ENCODE data around the gene KRTAP5-5. TPM values are rescaled to one million over a fixed set of nuclear protein-coding genes. Genes with fewer than 3 reads are reported as not detected.
A peak's percentile ranks its signal among the peaks of the same experiment; 100 is the strongest.

Gene KRTAP5-5
- total and polyA plus RNA-seq, 2 of the 13 experiments (the other 11 are each of a cell fraction or from before 2014, with no cell fraction given) = not detected

- TF ChIP-seq THRA (CRISPR knock-in tag; IDR thresholded peaks at IDR 0.05; ENCODE audit: borderline replicate concordance) (no peak), ZSCAN22 (CRISPR knock-in tag; IDR thresholded peaks at IDR 0.05) (peak; percentile 92), HNRNPLL (IDR thresholded peaks at IDR 0.05; ENCODE audit: low read depth, low read length, poor library complexity, severe bottlenecking) (peak; percentile 46), ARID5B (CRISPR knock-in tag; IDR thresholded peaks at IDR 0.05) (no peak), ZNF574 (CRISPR knock-in tag; IDR thresholded peaks at IDR 0.05) (no peak), SNAPC5 (CRISPR knock-in tag; IDR thresholded peaks at IDR 0.05; ENCODE audit: borderline replicate concordance) (no peak), YEATS4 (CRISPR knock-in tag; IDR thresholded peaks at IDR 0.05; ENCODE audit: borderline replicate concordance) (no peak), MAF1 (CRISPR knock-in tag; IDR thresholded peaks at IDR 0.05; ENCODE audit: borderline replicate concordance) (no peak), ZNF749 (CRISPR knock-in tag; IDR thresholded peaks at IDR 0.05; ENCODE audit: borderline replicate concordance) (no peak), ZNF337 (CRISPR knock-in tag; IDR thresholded peaks at IDR 0.05; ENCODE audit: borderline replicate concordance, low read depth) (no peak), NFE2 (CRISPR knock-in tag; IDR thresholded peaks at IDR 0.05) (no peak)
Measured at GRCh38 chr11:1628506-1629325, 859 bp upstream of the KRTAP5-5 start (continued).
